GM18519 (cell line): Measurements from ENCODE around the gene KRTAP16-1.
"Not testable (repeated sequence)": the region's sequence is repeated elsewhere in the genome, so short reads cannot be mapped to it uniquely, and the experiment has no call there.

ENCODE experiments used
- ATAC-seq: cut with Tn5 transposase; IDR thresholded peaks from one replicate; pipeline ENCODE4 v1.9.1; 2021; ENCODE audit warnings: mild to moderate bottlenecking, moderate library complexity; ENCODE audit not compliant: unreplicated experiment, low FRiP score

KRTAP16-1 gene, protein sequence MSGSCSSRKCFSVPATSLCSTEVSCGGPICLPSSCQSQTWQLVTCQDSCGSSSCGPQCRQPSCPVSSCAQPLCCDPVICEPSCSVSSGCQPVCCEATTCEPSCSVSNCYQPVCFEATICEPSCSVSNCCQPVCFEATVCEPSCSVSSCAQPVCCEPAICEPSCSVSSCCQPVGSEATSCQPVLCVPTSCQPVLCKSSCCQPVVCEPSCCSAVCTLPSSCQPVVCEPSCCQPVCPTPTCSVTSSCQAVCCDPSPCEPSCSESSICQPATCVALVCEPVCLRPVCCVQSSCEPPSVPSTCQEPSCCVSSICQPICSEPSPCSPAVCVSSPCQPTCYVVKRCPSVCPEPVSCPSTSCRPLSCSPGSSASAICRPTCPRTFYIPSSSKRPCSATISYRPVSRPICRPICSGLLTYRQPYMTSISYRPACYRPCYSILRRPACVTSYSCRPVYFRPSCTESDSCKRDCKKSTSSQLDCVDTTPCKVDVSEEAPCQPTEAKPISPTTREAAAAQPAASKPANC

DNA sequence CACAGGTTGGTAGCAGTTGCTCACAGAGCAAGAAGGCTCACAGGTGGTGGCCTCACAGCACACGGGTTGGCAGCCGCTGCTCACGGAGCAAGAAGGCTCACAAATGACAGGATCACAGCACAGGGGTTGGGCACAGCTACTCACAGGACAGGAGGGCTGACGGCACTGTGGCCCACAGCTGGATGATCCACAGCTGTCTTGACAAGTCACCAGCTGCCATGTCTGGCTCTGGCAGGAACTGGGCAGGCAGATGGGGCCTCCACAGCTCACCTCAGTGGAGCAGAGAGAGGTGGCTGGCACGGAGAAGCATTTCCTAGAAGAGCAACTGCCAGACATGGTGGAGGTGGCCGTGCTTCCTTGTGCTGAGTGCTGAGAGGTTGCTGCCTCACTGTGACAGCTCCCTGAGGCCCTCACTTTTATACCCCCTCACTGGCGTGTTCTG, at the start of gene KRTAP16-1:
TSS of gene KRTAP16-1 (minus strand) at position 392 of the 442 bp plus-strand sequence. CDS start at position 336, 56 bp downstream.
- ATAC-seq = no peak

DNA sequence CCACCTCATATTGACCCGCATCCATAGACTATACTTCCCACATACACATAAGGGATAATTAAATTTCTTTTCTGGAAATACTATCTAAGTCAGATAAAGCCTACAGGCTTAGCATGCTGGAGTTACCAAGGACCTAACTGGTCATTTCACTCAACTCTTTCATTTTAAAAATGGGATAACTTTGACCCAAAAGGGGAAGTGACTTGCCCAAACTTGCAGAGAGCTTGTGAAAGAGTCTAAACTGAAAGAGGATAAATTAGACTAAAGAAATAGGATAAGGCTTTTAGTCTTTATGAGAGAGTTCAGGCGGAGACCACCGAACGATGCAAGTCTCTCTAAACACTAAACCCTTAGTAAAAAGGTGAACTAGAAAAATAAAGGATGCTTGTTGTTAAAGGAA, 45.4 kb upstream of the KRTAP16-1 start:
- ATAC-seq = no peak

DNA sequence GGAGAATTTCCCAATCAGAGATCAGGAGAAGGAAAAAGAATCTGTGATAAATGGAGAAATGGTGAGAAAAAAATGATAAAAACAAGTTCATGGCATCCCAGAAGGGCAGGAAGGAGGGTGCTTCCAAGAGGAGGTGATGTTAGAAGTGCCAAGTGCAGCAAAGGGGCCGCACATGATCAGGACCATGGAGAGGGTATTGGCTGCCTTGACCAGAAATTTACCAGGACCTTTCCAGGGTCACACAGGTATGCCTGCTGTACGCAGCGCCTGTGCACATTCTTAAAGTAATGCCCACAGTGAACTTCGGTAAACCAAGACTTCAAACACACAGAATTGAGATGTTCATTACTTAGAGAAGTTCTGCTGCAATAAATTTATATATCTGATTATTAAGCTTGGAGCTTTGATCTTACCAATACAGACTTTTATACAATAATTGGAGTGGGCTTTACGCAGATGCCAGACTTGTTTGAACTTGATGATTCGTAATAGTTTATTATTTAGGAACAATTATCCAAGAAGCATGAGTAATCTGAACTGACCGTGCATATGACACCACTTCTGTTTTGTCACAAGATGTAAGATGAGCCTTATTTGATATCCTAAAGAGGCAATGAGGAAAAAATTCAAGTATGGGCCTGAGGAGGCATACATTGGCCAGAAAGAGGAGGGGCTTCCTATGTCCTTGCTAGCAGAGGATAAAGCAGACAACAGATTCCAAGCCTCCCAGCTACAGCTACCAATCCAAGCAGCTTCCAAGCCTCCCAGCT, 43.7 kb upstream of the KRTAP16-1 start:
- no peak for ATAC-seq

GRCh38 chr17:41351177-41351576, 42.1 kb upstream of the KRTAP16-1 start:
- no peak for ATAC-seq

DNA sequence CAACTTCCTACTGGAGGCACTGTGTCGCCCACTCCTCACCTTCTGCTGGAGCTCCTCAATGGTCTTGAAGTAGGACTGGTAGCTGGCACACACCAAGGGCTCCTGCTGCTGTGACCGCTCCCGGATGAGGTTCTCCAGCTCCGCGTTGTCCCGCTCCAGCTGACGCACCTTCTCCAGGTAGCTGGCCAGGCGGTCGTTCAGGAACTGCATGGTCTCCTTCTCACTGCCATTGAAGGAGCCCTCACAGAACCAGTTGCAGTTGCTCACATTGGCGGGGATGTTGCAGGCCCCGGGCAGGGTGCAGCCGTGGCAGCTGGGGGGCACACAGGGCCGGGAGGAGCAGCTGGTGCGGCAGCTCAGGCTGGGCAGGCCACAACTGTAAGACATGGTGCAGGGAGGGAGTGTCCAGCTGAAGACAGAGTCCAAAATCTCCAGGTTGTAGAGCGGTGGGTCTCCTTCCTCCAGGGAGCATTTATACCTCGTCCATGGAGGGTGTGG, 41.3 kb upstream of the KRTAP16-1 start, which contains the start of gene KRT33A:
TSS of gene KRT33A (minus strand) at position 448 of the 498 bp plus-strand sequence. CDS start at position 387, 61 bp downstream.
- ATAC-seq = not testable (repeated sequence)

- no peak for ATAC-seq
Measured at GRCh38 chr17:41347869-41348760, 39.0 kb upstream of the KRTAP16-1 start.

- ATAC-seq = not testable (repeated sequence)
Measured at GRCh38 chr17:41346421-41346820, 37.3 kb upstream of the KRTAP16-1 start.

DNA sequence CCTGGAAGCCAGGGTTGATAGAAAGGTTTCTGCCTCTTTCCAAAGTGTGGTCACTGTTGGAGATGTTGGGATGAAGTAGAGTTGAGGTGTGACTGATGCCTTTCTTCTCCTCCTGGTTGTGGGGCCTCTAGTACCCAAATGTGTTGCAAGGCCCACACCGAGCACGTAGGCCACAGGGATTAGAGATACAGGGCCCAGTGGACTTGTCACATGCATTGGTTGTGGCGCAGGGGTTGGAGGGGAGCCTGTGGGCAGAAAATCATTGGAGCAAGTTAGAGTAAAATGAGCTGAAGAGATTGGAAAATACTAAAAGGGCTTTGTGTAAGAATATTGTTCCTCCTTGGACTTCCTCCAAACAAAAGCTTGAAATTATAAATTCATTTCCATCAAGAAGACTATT, 36.9 kb upstream of the KRTAP16-1 start:
- no peak for ATAC-seq

GRCh38 chr17:41343029-41343428, 33.9 kb upstream of the KRTAP16-1 start:
- no peak for ATAC-seq

- no peak for ATAC-seq
Measured at GRCh38 chr17:41340934-41341861, 32.1 kb upstream of the KRTAP16-1 start.

DNA sequence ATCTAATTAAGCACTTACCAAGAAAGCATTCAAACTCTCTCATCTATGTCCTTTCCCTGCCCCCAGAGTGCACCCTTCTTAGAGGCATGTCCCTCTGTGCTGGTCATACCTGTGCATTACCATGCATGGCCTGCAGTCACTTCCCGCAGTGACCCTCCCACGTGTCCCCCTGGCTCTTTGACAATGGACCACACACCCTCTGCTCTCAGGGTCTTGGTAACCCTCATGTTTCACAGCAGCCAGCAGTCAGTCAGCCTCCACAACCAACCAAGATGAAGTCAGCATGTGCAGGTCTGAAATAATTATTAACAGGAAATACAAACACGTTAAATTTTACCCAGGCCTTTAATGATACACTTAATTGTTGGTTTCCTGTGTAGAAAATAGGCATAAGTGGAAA, 31.4 kb upstream of the KRTAP16-1 start:
- no peak for ATAC-seq

GRCh38 chr17:41339571-41340172, 30.6 kb upstream of the KRTAP16-1 start:
- ATAC-seq = no peak

- ATAC-seq = no peak
Measured at GRCh38 chr17:41338961-41339485, 29.9 kb upstream of the KRTAP16-1 start.

GRCh38 chr17:41335747-41336146, 26.6 kb upstream of the KRTAP16-1 start:
- ATAC-seq = no peak

DNA sequence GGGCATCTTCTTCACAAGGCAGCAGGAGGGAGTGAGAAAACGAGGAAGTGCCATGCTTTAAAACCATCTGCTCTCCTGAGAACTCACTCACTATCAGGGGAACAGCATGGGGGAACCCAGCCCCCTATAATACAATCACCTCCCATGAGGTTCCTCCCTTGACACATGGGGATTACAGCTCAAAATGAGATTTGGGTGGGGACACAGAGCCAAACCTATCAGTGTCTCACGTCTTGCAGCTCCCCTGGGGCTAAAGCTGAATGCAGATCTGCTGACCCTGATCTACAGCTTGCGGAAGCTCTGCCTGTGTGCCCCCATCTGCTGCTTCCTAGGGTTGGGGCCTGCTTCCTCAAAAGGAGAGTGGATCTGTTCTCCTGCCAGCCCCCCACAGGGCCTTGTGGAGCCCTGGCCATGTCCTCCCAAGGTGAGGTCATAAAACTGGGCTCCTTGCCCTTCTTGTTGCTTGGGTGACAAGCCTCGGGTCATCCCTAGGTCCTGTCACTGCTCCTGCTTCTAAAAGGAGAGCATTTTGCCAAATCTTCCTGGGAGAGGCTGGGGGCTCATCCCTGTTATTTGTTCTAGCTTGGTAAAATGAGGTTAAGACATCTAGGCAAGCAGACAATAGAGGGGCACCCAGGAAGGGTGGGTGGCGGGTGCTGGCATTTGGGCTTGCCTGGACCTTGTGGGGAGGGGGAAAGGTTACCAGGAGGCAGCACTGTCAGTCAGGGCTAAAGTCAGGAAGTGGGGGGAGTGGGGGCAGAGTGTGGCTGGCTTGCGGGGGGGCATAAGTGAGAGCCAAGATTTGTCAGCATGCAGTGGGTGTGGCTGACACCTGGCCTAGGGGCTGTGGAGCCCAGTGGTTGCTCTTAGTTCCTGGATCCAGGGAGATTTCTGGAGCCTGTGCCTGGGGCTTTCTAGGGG, 25.5 kb upstream of the KRTAP16-1 start:
- no peak for ATAC-seq

DNA sequence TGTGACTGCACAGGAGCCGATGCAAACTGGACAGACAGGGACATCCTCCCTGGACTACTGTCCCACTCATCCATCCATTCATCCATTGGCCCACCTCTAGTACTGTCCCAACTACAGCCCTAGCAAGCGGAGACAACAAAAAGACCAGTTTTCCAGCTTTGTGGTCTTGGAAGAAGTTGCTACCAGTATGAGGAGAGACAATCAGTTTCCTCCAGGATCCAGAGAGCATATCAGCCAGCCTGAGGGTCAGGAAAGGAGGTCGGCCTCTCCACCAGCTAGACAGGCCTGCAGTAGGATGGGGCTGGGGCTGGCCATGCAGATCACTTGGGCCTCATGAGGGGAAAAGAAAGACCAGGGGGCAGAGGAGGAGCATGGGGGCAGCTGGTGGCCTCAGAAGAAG, 24.7 kb upstream of the KRTAP16-1 start:
- ATAC-seq = no peak

- ATAC-seq = no peak
Measured at GRCh38 chr17:41333098-41333497, 24.0 kb upstream of the KRTAP16-1 start.
